ENCODE measurements around the gene CCND2. TPM values are rescaled to one million over a fixed set of nuclear protein-coding genes. Genes with fewer than 3 reads are reported as not detected.

Gene CCND2
- total RNA-seq, 1 donor from 2014 or later = 12.6 TPM

GRCh38 chr12:4273273-4273651, 300 bp upstream of the CCND2 start:
- TF ChIP-seq CTCF (IDR thresholded peaks at IDR 0.05) = no peak
- H3K4me1 Mint-ChIP-seq (ENCODE audit: unreplicated experiment) = peaks cover 49% of the 10 kb centered on the region
- H3K9me3 Mint-ChIP-seq (ENCODE audit: unreplicated experiment) = no peaks in the 10 kb centered on the region
- peak overlapping the region; percentile 50 for H3K4me3 Mint-ChIP-seq (ENCODE audit: unreplicated experiment)
- DNase-seq (ENCODE audit: extremely low spot score, unreplicated experiment) = peak; percentile 0
- H3K27me3 Mint-ChIP-seq (ENCODE audit: unreplicated experiment) = peaks cover 67% of the 10 kb centered on the region
- H3K36me3 Mint-ChIP-seq (ENCODE audit: unreplicated experiment) = peaks cover 2% of the 10 kb centered on the region
- no peak overlapping the region for H3K27ac Mint-ChIP-seq (ENCODE audit: unreplicated experiment)

- TF ChIP-seq CTCF (IDR thresholded peaks at IDR 0.05) = no peak
- peak; percentile 69 for DNase-seq (ENCODE audit: extremely low spot score, unreplicated experiment)
- H3K9me3 Mint-ChIP-seq (ENCODE audit: unreplicated experiment) = no peaks in the 10 kb centered on the region
- H3K4me1 Mint-ChIP-seq (ENCODE audit: unreplicated experiment) = peaks cover 43% of the 10 kb centered on the region
- H3K4me3 Mint-ChIP-seq (ENCODE audit: unreplicated experiment) = peak overlapping the region; percentile 76
- peaks cover 2% of the 10 kb centered on the region for H3K36me3 Mint-ChIP-seq (ENCODE audit: unreplicated experiment)
- peak overlapping the region; percentile 86 for H3K27ac Mint-ChIP-seq (ENCODE audit: unreplicated experiment)
- H3K27me3 Mint-ChIP-seq (ENCODE audit: unreplicated experiment) = peaks cover 70% of the 10 kb centered on the region
These were observed 944 bp downstream of the CCND2 start for GRCh38 chr12:4274396-4275015.

- Mint-ChIP-seq H3K4me1 (ENCODE audit: unreplicated experiment) (peaks cover 40% of the 10 kb centered on the region), H3K9me3 (ENCODE audit: unreplicated experiment) (no peaks in the 10 kb centered on the region), H3K27me3 (ENCODE audit: unreplicated experiment) (peaks cover 70% of the 10 kb centered on the region), H3K36me3 (ENCODE audit: unreplicated experiment) (peaks cover 2% of the 10 kb centered on the region), H3K27ac (ENCODE audit: unreplicated experiment) (peak overlapping the region; percentile 86), H3K4me3 (ENCODE audit: unreplicated experiment) (peak overlapping the region; percentile 76)
- DNase-seq (ENCODE audit: extremely low spot score, unreplicated experiment) = peak; percentile 75
- no peak for TF ChIP-seq CTCF (IDR thresholded peaks at IDR 0.05)
These were observed 1.7 kb downstream of the CCND2 start for GRCh38 chr12:4275016-4275869.

- Mint-ChIP-seq H3K9me3 (ENCODE audit: unreplicated experiment) (no peaks in the 10 kb centered on the region), H3K4me1 (ENCODE audit: unreplicated experiment) (peaks cover 37% of the 10 kb centered on the region)
- DNase-seq (ENCODE audit: extremely low spot score, unreplicated experiment) = no peak
These were observed 2.3 kb downstream of the CCND2 start for GRCh38 chr12:4275870-4276301.

More at GRCh38 chr12:4275870-4276301, 2.3 kb downstream of the CCND2 start:
- TF ChIP-seq CTCF (IDR thresholded peaks at IDR 0.05) = no peak
- H3K36me3 Mint-ChIP-seq (ENCODE audit: unreplicated experiment) = peaks cover 2% of the 10 kb centered on the region
- H3K27me3 Mint-ChIP-seq (ENCODE audit: unreplicated experiment) = peaks cover 72% of the 10 kb centered on the region
- H3K27ac Mint-ChIP-seq (ENCODE audit: unreplicated experiment) = peak overlapping the region; percentile 86
- peak overlapping the region; percentile 76 for H3K4me3 Mint-ChIP-seq (ENCODE audit: unreplicated experiment)
